ENCODE results near the gene PCDH1.
"Not testable (repeated sequence)": the region's sequence is repeated elsewhere in the genome, so short reads cannot be mapped to it uniquely, and the experiment has no call there.

The PCDH1 gene

DNA sequence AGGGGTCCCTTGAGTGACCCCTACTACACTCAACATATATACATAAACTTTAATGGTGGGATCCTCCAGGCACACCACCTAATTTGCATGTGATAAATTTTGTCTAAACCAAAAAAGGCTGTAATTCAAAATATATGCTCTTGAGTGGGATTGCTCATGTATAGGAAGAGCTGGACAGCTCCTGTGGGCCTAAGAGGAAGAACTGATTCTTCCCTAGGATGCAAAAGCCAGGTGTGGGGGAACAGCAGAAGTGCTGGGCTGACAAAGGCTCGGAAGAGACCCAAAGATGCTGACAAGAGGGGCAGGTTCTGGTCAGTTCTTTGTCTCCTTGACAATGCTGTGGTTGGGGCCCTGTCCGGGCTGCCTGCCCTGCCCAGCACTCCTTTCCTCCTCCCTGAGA lies 43.9 kb downstream of the PCDH1 start:
- DNase-seq (ENCODE audit: low read depth in 2 of 2) = no peak

GRCh38 chr5:141832131-141832530 lies 46.1 kb downstream of the PCDH1 start:
- no peak for DNase-seq (ENCODE audit: low read depth in 2 of 2)

DNA sequence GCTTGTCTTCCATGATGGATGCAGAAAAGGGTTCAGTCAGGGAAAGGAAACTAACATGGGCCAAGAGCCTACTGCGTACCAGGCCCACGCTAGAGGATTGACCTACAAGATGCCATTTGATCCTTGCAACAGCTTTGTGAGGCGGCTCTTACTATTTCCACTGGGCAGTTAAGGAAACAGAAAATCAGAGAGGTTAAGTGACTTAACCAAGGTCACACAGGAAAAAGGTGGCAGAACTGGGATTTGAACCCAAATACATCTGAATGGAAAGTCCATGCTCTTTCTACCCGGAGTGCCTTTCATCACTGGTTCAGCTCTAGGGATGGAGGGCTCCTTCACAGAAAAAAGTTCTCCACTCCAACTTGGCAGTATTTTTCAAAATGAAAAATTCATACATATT lies 50.0 kb downstream of the PCDH1 start:
- no peak for DNase-seq (ENCODE audit: low read depth in 2 of 2)

DNA sequence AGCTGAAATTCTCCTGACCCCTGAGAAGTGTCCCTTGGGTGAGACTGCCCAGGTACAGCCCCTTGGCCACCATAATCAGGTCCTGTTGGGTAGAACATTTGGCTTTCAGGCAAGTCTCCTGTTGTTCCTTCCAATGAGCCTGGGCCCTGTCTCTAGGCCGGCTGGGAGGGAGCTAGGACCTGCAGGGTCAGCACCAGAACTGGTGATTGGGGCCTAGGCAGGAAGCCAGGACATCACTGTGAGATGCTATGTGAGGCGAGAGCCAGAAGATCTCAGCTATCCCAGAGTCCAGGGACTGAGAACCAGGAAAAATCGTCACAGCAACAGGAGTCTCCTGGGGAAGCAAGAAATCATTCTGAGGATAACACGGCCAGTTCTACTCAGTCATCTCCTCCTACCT lies 51.5 kb downstream of the PCDH1 start:
- DNase-seq (ENCODE audit: low read depth in 2 of 2) = no peak

DNA sequence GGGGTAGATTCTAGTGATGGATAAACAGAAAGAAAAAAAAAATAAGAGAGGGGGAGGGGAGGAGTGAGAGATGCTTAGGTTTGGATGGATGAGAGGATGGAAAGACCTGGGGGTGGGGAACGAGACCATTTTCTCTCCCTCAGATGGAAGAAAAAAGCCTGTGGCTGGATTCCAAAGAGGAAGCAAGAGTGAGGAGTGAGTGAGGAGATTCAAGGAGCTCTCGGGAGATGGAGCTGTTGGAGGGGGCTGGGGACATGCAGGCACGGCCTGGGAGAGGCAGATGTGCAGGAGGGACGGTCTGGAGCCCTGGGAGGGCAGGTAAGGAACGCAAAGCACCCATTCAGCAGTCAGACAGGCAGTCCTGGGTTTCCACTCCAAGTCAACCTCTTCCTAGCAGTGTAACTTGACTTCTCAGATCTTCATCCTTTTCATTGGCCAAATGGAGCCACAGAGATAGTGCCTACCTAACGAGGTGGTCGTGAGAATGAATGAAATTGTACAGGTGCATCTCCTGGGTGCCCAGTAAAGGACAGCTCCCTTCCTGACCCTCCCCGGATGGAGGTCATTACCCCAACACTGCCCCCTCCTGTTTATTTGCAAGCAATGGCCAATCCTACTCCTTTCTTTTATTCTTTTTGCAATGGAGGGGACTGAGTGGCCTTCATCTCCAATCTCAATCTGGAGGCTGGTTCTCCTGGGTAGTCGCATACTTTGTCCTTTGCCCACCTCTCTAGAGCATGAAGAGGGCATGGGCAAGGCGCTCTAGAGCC lies 52.2 kb downstream of the PCDH1 start:
- no peak for DNase-seq (ENCODE audit: low read depth in 2 of 2)

DNA sequence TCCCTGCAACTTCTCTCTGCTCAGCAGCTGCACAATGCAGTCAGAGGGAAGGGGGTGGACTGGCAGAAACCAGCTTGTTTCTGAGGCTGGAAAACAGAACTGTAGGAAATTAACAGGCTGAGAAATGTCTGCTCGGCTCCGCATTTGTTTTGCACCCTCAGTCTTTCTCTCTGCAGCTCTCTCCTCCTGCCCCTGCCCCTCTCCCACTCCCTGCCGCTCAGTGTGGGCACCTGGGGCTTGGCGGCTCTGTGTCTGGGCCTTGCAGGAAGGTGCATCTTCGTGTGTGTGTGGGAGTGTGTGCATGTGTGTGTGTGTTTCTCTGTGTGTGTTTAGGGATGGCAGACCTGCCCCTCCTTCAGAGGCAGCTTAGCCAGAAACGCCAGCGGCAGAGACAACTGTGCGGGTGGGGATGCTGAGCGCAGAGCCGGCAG lies 53.0 kb downstream of the PCDH1 start:
- no peak for DNase-seq (ENCODE audit: low read depth in 2 of 2)

DNA sequence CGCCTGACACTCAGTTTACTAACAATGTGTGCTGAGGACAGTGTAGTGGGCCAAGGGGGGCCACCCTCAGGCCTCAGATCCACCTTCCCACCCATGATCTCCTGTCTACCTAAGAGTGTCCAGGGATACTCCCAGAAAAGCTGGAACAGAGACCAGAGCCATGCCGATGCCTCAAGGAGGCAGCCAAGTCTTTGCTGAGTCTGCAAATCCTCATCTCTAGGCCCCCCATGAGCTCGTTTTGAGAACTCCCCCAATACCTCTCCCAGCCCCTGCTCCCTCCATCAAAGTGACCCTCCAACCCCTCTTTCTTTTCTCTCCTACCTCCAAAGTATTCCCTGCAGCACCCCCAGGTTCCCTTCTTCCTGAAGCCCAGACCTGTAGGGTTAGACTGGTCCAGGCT lies 53.5 kb downstream of the PCDH1 start:
- no peak for DNase-seq (ENCODE audit: low read depth in 2 of 2)

DNA sequence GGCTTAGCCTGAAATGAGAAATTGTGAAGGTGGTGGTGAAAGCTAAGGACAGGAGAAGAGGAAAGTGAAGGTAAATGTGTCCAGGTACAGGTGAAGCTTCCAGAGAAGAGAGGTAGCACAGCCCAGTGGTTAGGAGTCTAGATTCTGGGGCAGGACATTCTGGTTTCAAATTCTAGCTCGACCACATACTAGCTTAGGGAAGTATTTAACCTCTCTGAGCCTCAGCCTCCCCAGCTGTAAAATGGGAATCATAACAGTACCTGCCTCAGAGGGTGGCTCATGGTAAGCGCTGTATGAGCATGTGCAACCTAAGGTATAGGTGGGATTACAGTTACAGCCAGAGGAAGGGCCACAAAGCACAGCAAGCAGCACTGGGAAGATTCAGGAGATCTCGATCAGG lies 55.2 kb downstream of the PCDH1 start:
- no peak for DNase-seq (ENCODE audit: low read depth in 2 of 2)

DNA sequence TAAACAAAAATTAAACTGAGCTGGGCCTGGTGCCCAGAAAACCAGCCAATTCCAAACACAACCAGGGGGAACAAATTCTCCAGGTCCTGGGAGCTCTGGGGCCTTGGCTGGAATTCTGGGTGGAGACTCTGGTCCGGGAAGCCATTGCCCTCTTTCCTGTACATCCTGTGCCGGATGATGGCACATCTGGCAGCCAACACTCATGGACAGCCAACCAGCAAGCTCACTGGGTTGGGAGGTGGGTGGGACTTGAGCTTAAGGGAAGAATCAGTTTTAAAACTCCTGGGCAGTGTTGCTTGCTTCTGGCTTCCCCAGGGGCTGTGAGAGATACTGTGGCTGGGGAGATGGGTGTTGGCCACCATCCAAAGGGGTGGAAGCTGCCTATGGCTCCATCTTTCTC lies 56.1 kb downstream of the PCDH1 start:
- DNase-seq (ENCODE audit: low read depth in 2 of 2) = no peak

GRCh38 chr5:141821430-141821925 lies 56.7 kb downstream of the PCDH1 start:
- DNase-seq (ENCODE audit: low read depth in 2 of 2) = no peak

DNA sequence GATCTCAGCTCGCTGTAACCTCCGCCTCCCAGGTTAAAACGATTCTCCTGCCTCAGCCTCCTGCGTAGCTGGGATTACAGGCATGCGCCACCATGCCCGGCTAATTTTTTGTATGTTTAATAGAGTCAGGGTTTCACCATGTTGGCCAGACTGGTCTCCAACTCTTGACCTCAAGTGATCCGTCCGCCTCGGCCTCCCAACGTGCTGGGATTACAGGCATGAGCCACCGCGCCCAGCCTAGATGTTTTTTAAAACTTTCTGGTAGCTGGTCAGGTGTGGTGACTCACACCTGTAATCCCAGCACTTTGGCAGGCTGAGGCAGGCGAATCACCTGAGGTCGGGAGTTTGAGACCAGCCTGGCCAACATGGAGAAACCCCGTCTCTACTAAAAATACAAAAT lies 57.5 kb downstream of the PCDH1 start:
- DNase-seq (ENCODE audit: low read depth in 2 of 2) = not testable (repeated sequence)

DNA sequence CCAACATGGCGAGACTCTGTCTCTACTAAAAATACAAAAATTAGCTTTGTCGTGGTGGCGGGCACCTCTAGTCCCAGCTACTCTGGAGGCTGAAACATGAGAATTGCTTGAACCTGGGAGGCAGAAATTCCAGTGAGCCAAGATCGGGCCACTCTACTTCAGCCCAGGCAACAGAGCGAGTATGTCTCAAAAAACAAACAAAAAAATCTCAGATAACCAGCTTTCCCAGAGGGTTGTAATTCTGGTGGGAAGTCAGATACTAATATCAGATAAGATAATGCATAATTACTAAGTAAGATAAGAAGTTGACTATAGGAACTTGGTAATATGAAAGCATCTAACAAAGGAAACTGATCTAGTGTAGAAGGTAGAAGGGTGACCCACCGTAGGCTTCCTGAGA lies 60.6 kb downstream of the PCDH1 start:
- no peak for DNase-seq (ENCODE audit: low read depth in 2 of 2)

- no peak for DNase-seq (ENCODE audit: low read depth in 2 of 2)
These were observed 61.4 kb downstream of the PCDH1 start for GRCh38 chr5:141816598-141817399.

- DNase-seq (ENCODE audit: low read depth in 2 of 2) = no peak
These were observed 62.4 kb downstream of the PCDH1 start for GRCh38 chr5:141815796-141816180.

GRCh38 chr5:141815051-141815795 lies 63.0 kb downstream of the PCDH1 start:
- no peak for DNase-seq (ENCODE audit: low read depth in 2 of 2)

DNA sequence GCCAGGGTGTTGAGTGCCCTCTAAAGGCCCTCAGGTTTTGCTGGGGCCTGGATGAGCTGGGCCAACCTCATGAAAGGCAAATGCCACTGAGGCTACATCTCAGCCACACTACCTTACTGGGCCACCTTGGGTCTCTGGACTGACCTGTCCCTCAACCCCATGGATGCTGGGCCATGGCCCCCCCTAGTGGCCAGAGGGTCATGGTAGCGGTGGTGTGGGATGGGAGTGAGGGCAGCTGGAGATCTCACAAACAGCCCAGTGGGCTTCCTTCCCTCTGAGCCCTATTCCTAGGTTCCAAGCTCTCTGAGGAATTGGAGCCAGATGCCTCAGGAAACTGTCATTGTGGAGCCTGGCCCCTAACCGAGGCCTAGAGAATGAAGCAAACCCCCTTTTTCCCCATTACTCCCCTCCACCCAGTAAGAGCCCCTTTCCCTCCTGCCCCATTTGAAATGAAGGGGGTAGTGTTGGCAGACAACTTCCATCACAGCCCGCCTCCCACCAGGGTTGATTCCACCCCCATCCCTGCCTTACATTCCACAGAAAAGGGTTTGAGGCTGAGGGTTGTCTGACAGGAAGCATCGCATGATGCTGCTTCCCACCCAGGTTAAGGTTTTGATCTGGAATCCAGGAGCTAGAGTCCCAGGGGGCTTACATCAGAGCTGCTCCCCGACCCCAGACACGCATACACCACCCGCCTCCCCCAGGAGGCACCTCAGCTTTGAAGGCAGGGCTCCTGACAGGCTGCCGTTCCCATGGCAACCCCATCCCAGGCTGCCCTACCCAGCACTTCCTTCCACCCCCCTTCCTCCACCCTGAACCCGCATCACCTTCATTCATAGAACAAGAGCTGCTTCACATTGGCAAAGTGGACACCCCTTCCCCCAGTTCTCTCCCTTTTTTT lies 63.9 kb downstream of the PCDH1 start:
- DNase-seq (ENCODE audit: low read depth in 2 of 2) = peak in 1 of 2 donors; percentile 6

DNA sequence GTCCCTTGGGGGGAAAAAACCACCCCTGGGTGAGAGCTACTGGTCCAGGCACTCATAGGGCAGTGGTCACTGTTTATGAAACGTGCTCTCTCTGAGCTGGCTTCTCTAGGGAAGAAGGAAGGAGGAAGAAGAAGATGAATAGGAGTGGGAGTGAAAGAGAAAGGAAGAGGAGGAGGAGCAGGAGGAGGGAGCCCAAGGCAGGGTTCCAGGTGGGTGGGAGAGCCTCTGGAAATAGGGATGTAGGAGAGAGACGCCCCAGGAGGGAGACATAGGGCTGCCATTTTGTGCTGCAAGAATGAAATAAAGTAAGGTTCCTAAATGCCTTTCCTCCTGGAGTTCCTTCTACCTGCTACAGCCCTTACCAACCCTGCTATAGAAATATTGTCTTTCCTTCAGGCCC lies 65.7 kb downstream of the PCDH1 start:
- DNase-seq (ENCODE audit: low read depth in 2 of 2) = no peak

DNA sequence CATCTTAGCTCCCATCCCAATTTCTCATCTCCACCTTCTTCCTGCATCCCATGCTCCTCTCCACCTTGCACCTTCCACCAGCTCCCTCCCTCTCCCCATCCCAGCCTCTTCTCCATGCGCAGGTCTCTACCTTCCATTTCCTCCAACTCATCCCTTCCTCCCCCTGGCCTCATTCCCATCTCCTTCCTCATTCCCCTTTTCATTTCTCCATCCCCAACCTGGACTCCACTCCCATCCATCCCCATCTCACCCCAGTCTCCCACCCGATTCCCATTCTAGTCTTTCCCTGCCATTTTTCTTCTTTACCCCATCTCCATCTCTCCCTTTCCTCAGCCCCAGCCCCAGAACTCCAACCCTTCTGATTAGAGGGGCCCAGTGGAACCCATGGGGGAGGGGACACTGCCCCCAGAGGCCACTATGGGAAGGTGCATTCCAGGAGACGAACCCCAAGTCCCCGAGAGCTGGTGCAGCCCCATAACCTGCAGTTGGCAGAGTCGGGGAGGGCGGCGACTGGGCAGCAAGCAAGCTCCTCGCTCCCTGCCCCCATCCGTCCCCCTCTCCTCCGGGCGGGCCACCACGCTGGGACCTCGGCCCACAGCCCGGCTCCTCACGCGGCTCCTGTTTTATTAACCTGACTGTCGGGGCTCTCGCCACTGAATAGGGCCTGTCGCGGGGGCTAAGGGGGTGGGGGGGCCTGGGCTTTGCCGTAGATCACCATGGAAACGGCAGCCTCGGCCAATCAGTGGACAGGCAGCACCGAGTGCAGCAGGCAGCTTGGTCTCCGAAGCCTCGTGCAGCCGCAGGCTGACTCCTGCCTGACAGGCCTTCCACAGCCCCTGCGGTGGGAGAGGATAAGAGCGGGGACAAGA lies 66.7 kb downstream of the PCDH1 start:
- DNase-seq (ENCODE audit: low read depth in 2 of 2) = no peak

DNA sequence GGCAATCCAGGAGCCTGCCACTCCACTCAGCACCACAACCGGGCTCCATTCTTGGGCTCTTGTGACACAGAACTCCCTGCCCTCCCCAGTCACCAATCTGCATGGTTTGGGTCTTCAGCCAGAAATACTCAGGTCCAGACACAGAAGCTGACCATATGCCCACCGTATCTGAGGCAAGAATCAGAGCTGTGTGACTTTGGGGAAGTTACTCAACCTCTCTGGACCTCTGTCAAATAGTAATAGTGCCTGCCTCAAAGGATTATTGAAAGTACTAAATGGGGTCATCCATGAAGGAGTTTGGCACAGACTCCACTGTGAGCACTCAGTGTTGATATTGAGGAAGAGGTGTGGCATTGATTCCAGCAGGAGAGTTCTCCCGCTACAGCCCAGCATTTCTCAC lies 67.5 kb downstream of the PCDH1 start:
- no peak for DNase-seq (ENCODE audit: low read depth in 2 of 2)

DNA sequence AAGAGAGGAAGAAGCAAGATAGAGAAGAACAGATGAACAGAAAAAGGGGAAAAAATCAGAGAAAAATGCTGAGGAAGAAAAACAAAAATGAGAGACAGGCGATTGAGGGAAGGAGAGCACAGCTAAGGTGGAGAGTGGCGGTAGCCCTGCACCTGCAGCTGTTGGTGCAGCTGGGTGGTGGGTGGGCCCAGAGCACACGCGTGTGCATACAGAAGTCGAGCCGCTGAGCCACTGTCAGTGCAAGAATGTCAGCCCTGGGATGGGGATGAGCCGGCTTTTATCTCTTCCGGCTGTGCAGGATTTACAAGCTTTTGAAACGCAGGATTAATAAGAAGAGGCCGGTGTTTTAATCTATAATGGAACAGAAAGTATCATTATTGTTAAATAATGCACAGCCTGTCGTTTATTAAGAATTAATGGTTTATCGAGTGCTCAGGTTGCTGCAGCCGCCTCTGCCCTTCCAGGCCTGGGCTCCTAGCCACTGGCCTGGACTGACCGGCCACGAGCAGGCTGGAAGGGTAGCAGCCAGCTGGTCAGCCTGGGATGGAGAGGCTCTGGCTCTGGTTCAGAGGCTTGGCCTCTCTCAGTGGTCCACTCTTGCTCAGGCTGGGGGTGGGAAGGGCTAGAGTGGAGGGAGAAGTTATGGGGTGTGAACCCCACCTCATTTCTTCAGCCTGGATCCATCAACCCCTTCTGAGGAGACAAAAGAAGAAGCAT lies 68.7 kb downstream of the PCDH1 start:
- DNase-seq (ENCODE audit: low read depth in 2 of 2) = no peak

All from stimulated activated CD4-positive, alpha-beta T cell treated with anti-CD3 and anti-CD28 coated beads, Interleukin-1b, Interleukin-23, amount 100 ng/mL, for 1 hour (primary cell).